Esophagus squamous epithelium (tissue), 4 donors: ENCODE data around the gene NLRP13.

Experiments used
- POLR2A ChIP-seq, 4 donors: fragments of 450-650 bp; IDR thresholded peaks; one replicate each; pipeline ENCODE4 v1.6.1; 2017; ENCODE audit warnings: antibody characterized with exemption in 4 of 4, mild to moderate bottlenecking in 4 of 4, moderate library complexity in 3 of 4
- TF ChIP-seq, protein P1 (sequence below), 6 experiments: fragments of 450-650 bp in 4 of 6; fragments of 200-600 bp in 2 of 6; sonication (generic) in 2 of 6; IDR thresholded peaks; one replicate each; pipeline ENCODE4 v1.5.1; 2016 to 2019; ENCODE audit warnings: antibody characterized with exemption in 6 of 6, mild to moderate bottlenecking in 4 of 6, moderate library complexity in 4 of 6

DNA sequence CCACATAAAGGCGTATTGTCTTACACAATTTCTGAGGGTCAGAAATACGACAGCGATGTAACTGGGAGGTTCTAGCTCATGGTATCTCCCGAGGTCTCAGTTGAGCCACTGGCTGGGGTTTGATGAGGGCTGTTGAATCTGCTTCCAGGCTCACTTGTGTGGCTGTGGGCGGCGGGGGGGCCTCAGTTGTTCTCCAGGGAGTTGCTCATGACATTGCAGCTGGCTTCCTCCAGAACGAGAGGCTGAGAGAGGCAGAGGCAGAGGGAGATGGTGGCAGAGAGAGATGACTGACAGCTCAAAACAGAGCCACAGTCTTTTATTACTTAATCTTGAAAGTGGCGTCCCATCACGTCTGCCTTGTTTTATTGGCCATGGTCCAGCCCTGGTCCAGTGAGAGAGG lies 48.3 kb upstream of the NLRP13 start:
- TF ChIP-seq POLR2A (IDR thresholded peaks at IDR 0.05) = no peak
- TF ChIP-seq, protein P1, sequence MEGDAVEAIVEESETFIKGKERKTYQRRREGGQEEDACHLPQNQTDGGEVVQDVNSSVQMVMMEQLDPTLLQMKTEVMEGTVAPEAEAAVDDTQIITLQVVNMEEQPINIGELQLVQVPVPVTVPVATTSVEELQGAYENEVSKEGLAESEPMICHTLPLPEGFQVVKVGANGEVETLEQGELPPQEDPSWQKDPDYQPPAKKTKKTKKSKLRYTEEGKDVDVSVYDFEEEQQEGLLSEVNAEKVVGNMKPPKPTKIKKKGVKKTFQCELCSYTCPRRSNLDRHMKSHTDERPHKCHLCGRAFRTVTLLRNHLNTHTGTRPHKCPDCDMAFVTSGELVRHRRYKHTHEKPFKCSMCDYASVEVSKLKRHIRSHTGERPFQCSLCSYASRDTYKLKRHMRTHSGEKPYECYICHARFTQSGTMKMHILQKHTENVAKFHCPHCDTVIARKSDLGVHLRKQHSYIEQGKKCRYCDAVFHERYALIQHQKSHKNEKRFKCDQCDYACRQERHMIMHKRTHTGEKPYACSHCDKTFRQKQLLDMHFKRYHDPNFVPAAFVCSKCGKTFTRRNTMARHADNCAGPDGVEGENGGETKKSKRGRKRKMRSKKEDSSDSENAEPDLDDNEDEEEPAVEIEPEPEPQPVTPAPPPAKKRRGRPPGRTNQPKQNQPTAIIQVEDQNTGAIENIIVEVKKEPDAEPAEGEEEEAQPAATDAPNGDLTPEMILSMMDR (IDR thresholded peaks at IDR 0.05) = no peak
